Middle frontal gyrus (tissue), 1 donor: ENCODE results near the gene SLC25A21.
"Not testable (repeated sequence)": the region's sequence is repeated elsewhere in the genome, so short reads cannot be mapped to it uniquely, and the experiment has no call there.

Experiments used
- DNase-seq: peaks from one replicate; pipeline ENCODE4 v3.0.0-alpha.2; 2015; ENCODE audit warnings: low spot score; ENCODE audit errors: extremely low spot score

Gene SLC25A21

DNA sequence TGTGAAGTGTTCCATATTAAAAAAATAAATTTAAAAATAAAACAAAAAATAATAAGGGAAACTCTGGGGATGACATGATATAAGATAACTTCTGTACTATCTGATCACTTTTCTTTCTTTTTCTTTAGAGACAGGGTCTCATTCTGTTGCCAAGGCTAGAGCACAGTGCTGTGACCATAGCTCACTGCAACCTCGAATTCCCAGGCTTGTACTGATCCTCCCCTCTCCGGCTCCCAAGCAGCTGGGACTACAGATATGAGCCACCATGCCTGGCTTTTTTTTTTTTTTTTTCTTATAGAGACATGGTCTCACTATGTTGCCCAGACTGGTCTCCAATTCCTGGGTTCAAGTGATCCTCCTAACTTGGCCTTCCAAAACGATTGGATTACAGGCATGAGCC, 14.9 kb upstream of the SLC25A21 start:
- DNase-seq, result no peak

DNA sequence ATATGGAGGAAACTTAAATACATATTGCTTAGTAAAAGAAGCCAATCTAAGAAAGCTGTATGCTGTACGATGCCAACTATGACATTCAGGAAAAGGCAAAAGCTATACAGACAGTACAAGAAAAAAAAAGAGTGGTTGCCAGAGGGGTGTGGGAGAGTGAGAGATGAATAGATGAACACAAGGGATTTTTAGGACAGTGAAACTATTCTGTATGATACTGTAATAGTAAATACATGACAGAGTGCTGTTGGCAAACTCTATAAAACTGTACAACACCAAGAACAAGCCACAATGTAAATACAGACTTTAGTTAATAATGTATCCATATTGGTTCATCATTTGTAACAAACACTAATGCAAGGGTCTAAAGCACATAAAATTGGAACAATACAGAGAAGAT, 14.5 kb upstream of the SLC25A21 start:
- no peak for DNase-seq

GRCh38 chr14:37185670-37186069, 13.3 kb upstream of the SLC25A21 start:
- DNase-seq, result no peak

DNA sequence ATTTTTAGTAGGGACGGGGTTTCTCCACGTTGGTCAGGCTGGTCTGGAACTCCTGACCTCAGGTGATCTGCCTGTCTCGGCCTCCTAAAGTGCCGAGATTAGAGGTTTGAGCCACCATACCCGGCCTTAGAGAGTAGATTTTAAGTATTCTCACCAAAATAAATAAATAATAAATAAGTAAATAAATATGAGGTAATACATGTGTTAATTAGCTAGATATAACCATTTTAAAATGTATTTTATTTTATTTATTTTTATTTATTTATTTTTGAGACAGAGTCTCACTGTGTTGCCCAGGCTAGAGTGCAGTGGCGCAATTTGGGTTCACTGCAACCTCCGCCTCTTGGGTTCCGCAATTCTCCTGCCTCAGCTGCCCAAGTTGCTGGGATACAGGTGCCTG, 12.1 kb upstream of the SLC25A21 start:
- not testable (repeated sequence) for DNase-seq

DNA sequence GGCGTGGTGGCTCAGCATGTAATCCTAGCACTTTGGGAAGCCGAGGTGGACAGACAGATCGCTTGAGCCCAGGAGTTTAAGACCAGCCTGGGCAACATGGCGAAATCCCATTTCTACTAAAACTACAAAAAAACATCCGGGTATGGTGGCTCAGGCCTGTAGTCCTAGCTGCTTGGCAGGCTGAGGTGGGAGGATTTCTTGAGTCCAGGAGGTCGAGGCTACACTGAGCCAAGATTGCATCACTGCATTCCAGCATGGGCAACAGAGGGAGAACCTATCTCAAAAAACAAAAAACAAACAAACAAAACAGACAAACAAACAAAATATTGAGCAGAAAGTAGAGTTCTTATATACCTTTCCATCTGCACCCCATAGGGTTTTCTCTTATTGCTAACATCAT, 9.0 kb upstream of the SLC25A21 start:
- DNase-seq, result no peak

DNA sequence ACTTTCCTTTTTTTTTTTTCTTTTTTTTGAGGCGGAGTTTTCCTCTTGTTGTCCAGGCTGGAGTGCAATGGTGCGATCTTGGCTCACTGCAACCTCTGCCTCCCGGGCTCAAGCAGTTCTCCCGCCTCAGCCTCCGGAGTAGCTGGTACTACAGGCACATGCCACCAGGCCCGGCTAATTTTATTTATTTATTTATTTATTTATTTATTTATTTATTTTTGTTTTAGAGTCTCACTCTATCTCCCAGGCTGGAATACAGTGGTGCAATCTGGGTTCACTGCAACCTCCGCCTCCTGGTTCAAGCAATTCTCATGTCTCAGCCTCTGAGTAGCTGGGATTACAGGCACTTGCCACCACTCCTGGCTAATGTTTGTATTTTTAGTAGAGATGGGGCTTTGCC, 8.5 kb upstream of the SLC25A21 start:
- not testable (repeated sequence) for DNase-seq

- no peak for DNase-seq
Measured at GRCh38 chr14:37179896-37180502, 7.6 kb upstream of the SLC25A21 start.

DNA sequence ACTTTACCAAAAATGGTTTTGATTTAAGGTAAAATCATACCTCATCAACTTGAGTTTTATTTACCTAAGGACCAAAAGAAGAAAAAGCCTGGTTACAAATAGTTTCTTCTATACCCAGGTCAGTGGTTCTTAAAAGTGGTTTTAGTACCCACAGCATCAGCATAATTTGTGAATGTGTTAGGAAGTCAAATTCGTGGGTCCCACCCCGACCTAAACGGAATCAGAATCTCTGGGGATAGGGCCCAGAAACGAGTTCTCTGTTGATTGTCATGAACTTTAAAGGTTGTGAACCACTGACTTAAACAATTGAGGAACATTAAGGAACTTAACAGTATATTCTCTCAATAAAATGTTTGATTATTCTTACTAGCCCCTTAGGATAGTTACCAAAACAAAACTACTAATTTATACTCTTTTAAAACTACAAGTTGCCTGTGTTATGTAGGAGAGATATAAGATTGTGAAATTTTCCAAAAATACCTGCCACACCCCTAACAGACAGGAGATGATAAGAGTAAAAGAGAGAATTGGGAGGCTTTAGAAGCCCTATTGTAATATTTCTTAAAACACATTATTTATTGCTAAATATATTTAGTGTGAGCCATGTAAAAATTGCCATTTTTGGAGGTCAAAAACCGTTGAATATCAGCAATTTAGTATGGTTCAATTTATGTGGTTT, 669 bp upstream of the SLC25A21 start:
- DNase-seq, result no peak

DNA sequence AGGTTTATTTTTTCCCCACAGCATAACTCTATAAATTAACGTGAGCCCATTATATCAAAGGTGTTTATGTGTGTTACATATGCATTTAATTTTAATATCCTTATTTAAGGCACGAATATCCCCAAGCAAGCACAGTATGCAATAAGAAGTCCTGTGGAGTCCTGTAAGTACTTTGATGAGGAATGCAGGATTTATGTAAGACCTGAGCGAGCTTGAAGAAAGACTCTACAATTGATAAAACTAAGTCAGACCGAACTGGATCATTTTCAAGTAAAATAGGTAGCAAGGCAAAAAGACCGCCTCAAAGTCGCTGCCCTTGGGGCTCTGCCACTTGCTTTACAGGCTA, 755 bp downstream of the SLC25A21 start:
- no peak for DNase-seq

DNA sequence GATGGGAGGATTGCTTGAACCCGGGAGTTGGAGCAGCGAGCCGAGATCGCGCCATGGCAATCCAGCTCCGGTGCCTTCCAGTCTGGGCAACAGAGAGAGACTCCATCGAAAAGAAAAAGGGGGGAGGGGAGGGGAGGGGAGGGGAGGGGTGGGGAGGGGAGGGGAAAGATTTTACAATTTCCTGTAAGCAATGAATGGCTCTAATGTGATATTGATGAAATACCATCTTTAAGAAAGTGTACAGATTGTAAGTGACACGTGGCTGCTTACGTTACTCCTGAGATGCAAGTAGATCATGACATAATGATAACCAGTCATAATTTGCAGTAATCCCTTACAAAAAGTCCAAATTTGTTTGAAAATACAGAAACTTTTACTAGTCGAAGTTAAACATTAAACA, 1.4 kb downstream of the SLC25A21 start:
- no peak for DNase-seq

DNA sequence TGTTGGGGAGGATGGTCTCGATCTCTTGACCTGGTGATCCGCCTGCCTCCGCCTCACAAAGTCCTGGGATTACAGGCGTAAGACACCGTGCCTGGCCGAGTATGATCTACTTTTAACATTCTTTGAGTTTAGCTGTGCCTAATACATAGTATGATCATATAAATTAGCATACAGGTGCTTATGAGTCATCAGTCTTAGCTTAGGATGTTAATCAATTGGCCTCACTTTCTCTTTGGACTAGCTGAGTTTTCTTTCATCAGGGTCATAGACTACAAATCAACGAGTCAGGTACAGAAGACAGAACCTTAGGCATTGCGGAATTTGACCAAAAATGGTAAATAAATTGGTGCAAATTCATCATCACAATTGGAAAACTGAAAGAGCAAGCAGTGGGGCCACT, 2.2 kb downstream of the SLC25A21 start:
- no peak for DNase-seq

- DNase-seq, result no peak
Measured at GRCh38 chr14:37168721-37169120, 3.7 kb downstream of the SLC25A21 start.

DNA sequence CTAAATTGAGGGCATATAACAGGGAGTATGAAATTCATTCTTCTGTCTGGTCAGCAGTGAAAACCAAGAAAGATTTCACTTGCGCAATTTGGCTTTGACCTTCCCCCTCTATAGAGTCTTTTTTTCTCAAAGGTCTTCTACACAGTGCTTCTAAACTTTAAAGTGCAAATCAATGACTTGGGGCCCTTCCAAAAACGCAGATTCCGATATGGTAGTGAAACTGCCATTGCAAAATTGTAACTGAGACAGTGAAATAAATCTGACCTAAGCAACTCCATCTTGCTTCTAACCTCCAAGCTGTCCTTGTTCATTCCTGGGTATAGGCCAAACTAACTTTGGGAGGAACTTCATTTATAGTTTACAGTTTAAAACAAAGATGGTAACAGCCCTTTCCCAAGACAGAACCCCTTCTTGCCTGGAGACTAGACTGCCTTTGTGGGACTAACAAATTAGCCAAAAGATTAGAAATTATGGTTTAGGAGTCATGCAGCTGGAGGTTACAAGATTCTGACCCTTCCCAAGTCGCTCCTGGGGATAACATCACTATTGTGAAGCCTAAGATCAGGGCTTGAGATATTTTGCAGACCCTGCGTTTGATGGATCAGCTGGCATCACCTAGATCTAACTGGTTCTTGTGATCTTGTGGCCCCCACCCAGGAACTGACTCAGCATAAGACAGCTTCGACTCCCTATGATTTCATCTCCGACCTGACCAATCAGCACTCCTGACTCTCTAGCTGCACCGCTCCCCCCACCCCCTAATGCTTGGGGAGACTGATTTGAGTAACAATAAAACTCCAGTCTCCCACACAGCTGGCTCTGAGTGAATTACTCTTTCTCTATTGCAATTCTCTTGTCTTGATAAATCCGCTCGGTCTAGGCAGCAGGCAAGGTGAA, 5.0 kb downstream of the SLC25A21 start:
- DNase-seq, result no peak

GRCh38 chr14:37165794-37166193, 6.6 kb downstream of the SLC25A21 start:
- DNase-seq, result no peak

DNA sequence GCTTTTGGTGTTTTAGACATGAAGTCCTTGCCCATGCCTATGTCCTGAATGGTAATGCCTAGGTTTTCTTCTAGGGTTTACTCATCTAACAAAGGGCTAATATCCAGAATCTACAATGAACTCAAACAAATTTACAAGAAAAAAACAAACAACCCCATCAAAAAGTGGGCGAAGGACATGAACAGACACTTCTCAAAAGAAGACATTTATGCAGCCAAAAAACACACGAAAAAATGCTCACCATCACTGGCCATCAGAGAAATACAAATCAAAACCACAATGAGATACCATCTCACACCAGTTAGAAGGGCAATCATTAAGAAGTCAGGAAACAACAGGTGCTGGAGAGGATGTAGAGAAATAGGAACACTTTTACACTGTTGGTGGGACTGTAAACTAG, 10.1 kb downstream of the SLC25A21 start:
- DNase-seq, result not testable (repeated sequence)

GRCh38 chr14:37157987-37158386, 14.4 kb downstream of the SLC25A21 start:
- no peak for DNase-seq

- DNase-seq, result no peak
Measured at GRCh38 chr14:37153483-37153882, 18.9 kb downstream of the SLC25A21 start.

- no peak for DNase-seq
Measured at GRCh38 chr14:37153005-37153404, 19.4 kb downstream of the SLC25A21 start.

- no peak for DNase-seq
Measured at GRCh38 chr14:37150414-37150813, 22.0 kb downstream of the SLC25A21 start.

- DNase-seq, result no peak
Measured at GRCh38 chr14:37147310-37147880, 25.0 kb downstream of the SLC25A21 start.

DNA sequence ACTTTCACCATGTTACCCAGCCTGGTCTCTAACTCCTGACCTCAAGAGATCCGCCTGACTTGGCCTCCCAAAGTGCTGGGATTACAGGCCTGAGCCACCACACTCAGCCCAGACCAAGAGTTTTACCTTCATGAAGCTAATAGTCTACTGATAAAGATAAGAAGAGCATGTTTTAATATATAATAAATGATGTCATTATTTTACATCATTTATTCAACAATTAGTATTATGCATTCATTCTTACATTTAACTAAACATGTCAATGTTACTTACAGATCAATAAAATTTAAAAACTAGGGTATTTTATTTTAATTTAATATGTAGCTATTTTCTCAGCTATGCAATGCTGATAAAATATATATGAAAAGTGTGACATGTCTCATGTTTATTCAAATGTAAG, 26.0 kb downstream of the SLC25A21 start:
- DNase-seq, result not testable (repeated sequence)

DNA sequence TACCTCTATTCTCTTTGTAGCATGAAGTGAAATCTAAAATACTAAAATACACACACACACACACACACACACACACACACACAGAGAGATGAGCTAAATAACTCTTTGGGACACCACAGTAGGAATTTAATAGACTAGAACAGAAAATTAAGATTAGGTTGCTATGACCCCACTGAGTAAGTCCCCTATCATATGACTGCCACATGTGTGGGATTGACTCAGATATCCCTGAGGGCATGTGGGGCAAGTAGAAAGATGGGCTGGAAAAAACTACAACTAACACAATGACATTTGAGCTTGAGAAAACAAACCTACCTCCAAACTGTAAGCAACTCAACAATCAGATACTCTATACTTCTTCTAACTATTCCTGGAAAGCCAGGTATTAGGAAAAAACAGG, 27.0 kb downstream of the SLC25A21 start:
- no peak for DNase-seq
